Duodenal mucosa (tissue), 2 donors: Measurements from ENCODE around the gene PRORP.
"Not testable (repeated sequence)": the region's sequence is repeated elsewhere in the genome, so short reads cannot be mapped to it uniquely, and the experiment has no call there.

ENCODE experiments used
- H3K27ac ChIP-seq: one replicate; pipeline ENCODE4 v1.7.0; 2013; ENCODE audit warnings: low read depth, low read length
- H3K27me3 ChIP-seq, 2 donors: one replicate each; pipeline ENCODE4 v1.7.0; 2013; ENCODE audit warnings: low read length in 2 of 2, control low read depth in 1 of 2; ENCODE audit not compliant: insufficient read depth in 2 of 2, control insufficient read depth in 1 of 2
- H3K36me3 ChIP-seq, 2 donors: one replicate each; pipeline ENCODE4 v1.7.0; 2013; ENCODE audit warnings: low read length in 2 of 2, control low read depth in 1 of 2; ENCODE audit not compliant: insufficient read depth in 2 of 2, control insufficient read depth in 1 of 2
- H3K4me1 ChIP-seq, 2 donors: one replicate each; pipeline ENCODE4 v1.7.0; 2013; ENCODE audit warnings: low read length in 2 of 2, control low read depth in 1 of 2; ENCODE audit not compliant: insufficient read depth in 2 of 2, control insufficient read depth in 1 of 2
- H3K4me3 ChIP-seq, 2 donors: one replicate each; pipeline ENCODE4 v1.7.0; 2013; ENCODE audit warnings: low read length in 2 of 2, low read depth in 1 of 2
- H3K9ac ChIP-seq, 2 donors: one replicate each; pipeline ENCODE4 v1.7.0; 2013; ENCODE audit warnings: low read length in 2 of 2, low read depth in 1 of 2
- H3K9me3 ChIP-seq, 2 donors: one replicate each; pipeline ENCODE4 v1.7.0; 2013; ENCODE audit warnings: low read length in 2 of 2, control low read depth in 1 of 2; ENCODE audit not compliant: control insufficient read depth in 1 of 2

PRORP gene

DNA sequence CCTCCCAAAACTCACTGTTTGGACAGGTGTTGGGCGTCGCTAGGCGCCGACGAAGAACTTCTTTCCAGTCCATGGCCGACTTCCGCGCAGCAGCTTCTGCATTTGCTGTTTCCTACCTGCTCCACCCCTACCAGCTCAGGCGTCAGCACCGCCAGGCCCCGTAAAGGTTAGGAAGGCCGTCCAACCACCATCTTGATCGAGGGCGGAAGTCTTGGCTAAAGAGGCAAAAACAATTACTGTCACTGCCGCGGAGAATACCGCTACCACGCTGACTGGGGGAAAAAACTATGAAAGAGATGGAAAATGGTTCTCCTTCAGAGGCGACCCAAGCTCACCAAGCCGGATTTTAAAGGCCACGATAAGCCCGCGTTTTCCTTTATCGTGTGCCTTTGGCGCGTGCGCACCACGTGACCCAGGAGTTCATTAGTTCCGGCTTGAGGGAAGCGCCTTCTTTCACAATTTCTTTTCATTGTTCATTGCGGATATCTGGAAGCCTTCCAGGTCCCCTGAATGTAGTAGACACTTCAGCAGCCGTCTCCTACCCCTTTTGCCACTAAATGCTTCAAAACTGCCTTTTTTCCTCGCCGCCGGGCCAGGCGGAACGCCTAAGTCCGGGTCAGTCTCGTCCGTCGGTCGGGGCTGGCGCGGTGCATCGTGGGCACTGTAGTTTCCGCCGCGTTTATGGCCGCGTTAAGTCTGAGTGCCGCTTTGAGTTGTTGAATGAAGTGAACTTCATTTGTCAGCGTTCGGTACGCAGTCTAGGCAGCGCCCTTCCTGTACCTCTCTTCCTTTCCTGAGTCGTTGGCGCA is at the start of gene PRORP, which contains the start of gene PPP2R3C:
TSS of gene PRORP (plus strand) at position 666 of the 809 bp plus-strand sequence. CDS start 694 bp downstream, outside the sequence.
TSS of gene PPP2R3C (minus strand) at position 104 of the 809 bp plus-strand sequence. CDS start at position 73, 31 bp downstream.
- H3K36me3 ChIP-seq, result no peaks in the 10 kb centered on the region

GRCh38 chr14:35073486-35073885 is 48.9 kb upstream of the PRORP start:
- Histone ChIP-seq H3K9me3 (no peaks in the 10 kb centered on the region), H3K27ac (no peak overlapping the region), H3K4me3 (no peak overlapping the region), H3K36me3 (peaks cover 4 to 20% of the 10 kb centered on the region in 2 donors), H3K27me3 (no peaks in the 10 kb centered on the region), H3K9ac (no peak overlapping the region), H3K4me1 (peaks cover 1 to 10% of the 10 kb centered on the region in 2 donors)

More for the DNA sequence above, at the start of gene PRORP, which contains the start of gene PPP2R3C:
- H3K4me3 ChIP-seq, result peak within 1 kb of the TSS; percentile 93 to 98
- H3K9ac ChIP-seq, result peak within 1 kb of the TSS; percentile 92 to 95
- H3K27ac ChIP-seq, result peak within 1 kb of the TSS; percentile 95
- H3K4me1 ChIP-seq, result peaks cover 9 to 18% of the 10 kb centered on the region in 2 donors
- no peaks in the 10 kb centered on the region for H3K9me3 ChIP-seq
- H3K27me3 ChIP-seq, result no peaks in the 10 kb centered on the region

DNA sequence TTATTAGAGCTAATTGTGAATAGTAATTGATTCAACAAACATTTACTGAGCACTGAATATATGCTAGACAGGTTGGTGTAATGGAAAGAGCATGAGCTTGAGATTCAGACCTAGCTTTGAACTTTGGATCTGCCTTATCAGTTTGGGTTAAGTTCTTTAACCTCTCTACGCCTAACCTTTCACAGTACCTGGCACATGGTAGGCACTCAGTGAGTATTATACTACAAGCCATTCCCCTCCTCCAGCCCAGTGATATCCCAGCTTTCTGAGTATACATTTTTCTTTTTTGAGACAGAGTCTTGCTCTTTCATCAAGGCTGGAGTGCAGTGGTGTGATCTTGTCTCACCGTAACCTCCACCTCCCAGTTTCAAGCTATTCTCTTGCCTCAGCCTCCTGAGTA is 44.3 kb upstream of the PRORP start:
- H3K27ac ChIP-seq, result no peak overlapping the region
- H3K9me3 ChIP-seq, result no peaks in the 10 kb centered on the region
- H3K36me3 ChIP-seq, result peaks cover 0 to 22% of the 10 kb centered on the region in 2 donors
- no peak overlapping the region for H3K9ac ChIP-seq
- H3K27me3 ChIP-seq, result no peaks in the 10 kb centered on the region
- no peak overlapping the region for H3K4me3 ChIP-seq
- H3K4me1 ChIP-seq, result peaks cover 6 to 8% of the 10 kb centered on the region in 2 donors

DNA sequence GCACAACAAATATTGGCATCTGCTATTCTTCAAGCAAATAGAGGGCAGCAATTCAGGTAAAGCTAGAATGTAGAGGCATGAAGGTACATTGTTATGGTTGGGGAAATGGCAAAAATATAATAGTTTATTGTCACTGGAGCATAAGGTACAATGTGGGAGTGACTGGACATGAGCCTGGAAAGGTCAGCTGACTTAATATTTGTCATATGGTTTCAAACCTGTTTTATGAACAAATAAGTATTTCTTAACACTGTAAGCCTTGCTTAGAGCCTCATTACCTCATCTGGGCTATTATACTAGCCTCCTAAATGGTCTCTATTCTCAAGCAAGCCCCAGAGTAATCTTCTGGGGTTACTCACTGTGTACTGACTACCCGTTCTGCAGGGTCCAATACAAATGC is 42.6 kb upstream of the PRORP start:
- Histone ChIP-seq H3K27me3 (no peaks in the 10 kb centered on the region), H3K27ac (no peak overlapping the region), H3K4me3 (no peak overlapping the region), H3K36me3 (peaks cover 0 to 22% of the 10 kb centered on the region in 2 donors), H3K9ac (no peak overlapping the region), H3K9me3 (no peaks in the 10 kb centered on the region), H3K4me1 (peaks cover 6 to 8% of the 10 kb centered on the region in 2 donors)

GRCh38 chr14:35083530-35084150 is 38.7 kb upstream of the PRORP start:
- Histone ChIP-seq H3K27ac (no peak overlapping the region), H3K9ac (no peak overlapping the region), H3K4me3 (no peak overlapping the region), H3K36me3 (peaks cover 9 to 45% of the 10 kb centered on the region in 2 donors), H3K27me3 (no peaks in the 10 kb centered on the region), H3K4me1 (peaks cover 0 to 6% of the 10 kb centered on the region in 2 donors), H3K9me3 (no peaks in the 10 kb centered on the region)

DNA sequence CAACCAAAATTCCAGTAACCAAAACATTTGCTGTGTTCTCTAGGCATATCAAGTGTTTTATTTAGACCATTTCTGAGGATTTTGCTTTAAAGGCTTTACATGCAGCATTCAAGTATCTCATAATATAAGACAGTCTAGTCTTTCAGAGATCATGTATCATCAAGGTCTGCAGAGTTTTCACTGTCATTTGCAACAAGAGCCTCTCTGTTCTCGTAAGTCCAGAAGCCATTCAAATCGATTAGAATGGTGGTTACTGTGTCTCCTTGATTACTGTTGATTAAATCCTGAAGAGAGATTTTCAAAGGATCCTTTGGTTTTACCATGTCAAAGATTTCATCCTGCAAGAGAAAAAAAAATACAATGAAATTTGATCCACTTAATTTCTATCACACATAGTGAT is 36.9 kb upstream of the PRORP start:
- Histone ChIP-seq H3K36me3 (peaks cover 9 to 45% of the 10 kb centered on the region in 2 donors), H3K4me1 (no peaks in the 10 kb centered on the region), H3K27me3 (no peaks in the 10 kb centered on the region), H3K4me3 (no peak overlapping the region), H3K9me3 (no peaks in the 10 kb centered on the region), H3K27ac (no peak overlapping the region), H3K9ac (no peak overlapping the region)

- H3K9me3 ChIP-seq, result no peaks in the 10 kb centered on the region
- H3K36me3 ChIP-seq, result peaks cover 9 to 39% of the 10 kb centered on the region in 2 donors
- H3K27me3 ChIP-seq, result no peaks in the 10 kb centered on the region
- H3K4me1 ChIP-seq, result no peaks in the 10 kb centered on the region
- no peak overlapping the region for H3K4me3 ChIP-seq
- H3K9ac ChIP-seq, result no peak overlapping the region
- no peak overlapping the region for H3K27ac ChIP-seq
Observed at GRCh38 chr14:35088514-35088913, 33.8 kb upstream of the PRORP start.

DNA sequence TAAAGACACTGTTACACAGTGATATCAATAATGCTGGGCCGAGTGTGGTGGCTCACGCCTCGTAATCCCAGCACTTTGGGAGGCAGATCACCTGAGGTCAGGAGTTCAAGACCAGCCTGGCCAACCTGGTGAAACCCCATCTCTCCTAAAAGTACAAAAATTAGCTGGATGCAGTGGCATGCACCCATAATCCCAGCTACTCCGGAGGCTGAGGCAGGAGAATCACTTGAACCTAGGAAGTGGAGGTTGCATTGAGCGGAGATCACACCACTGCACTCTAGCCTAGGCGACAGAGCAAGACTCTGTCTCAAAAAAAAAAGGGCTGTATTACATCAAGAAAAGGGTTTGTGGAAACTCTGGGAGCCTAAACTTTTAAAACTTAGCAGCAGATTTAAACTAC is 27.7 kb upstream of the PRORP start:
- not testable (repeated sequence) for H3K27ac ChIP-seq, H3K9ac ChIP-seq, H3K4me3 ChIP-seq, H3K4me1 ChIP-seq, H3K27me3 ChIP-seq, H3K9me3 ChIP-seq
- peaks cover 3 to 45% of the 10 kb centered on the region in 2 donors for H3K36me3 ChIP-seq

DNA sequence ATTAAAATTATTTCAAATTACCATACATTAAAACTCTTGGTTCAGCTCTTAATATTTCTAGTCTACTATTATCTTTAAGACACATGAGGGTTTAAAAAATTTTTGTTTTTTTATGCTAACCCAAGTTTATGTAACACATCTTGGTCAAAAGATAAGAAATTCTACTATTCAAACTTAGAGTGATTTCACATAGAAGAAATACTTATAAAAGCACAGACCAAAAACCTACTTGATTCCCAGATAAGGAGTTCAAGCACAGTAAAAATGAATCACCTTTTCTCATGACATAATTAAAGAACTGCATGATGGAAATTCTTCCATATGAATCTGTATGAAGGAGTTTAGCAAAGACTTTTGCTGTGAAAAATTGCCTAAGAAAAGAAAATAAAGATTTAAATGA is 14.5 kb upstream of the PRORP start:
- H3K27me3 ChIP-seq, result no peaks in the 10 kb centered on the region
- no peaks in the 10 kb centered on the region for H3K4me1 ChIP-seq
- peaks cover 16 to 59% of the 10 kb centered on the region in 2 donors for H3K36me3 ChIP-seq
- no peak overlapping the region for H3K27ac ChIP-seq
- no peak overlapping the region for H3K9ac ChIP-seq
- peaks cover 3 to 8% of the 10 kb centered on the region in 2 donors for H3K9me3 ChIP-seq
- H3K4me3 ChIP-seq, result no peak overlapping the region

- Histone ChIP-seq H3K27me3 (no peaks in the 10 kb centered on the region), H3K36me3 (peaks cover 20 to 49% of the 10 kb centered on the region in 2 donors), H3K27ac (no peak overlapping the region), H3K4me1 (no peaks in the 10 kb centered on the region), H3K4me3 (no peak overlapping the region), H3K9me3 (peaks cover 3 to 8% of the 10 kb centered on the region in 2 donors), H3K9ac (no peak overlapping the region)
Observed at GRCh38 chr14:35112641-35113040, 9.7 kb upstream of the PRORP start.
